Left ventricle myocardium superior (tissue), 1 donor: ENCODE measurements around the gene ITSN1. TPM values are rescaled to one million over a fixed set of nuclear protein-coding genes. Genes with fewer than 3 reads are reported as not detected.
"Not testable (repeated sequence)": the region's sequence is repeated elsewhere in the genome, so short reads cannot be mapped to it uniquely, and the experiment has no call there.

Experiments
- ATAC-seq: fragments of 200-7000 bp; cut with Tn5 transposase; one replicate; pipeline ENCODE4 v1.9.1; 2020; ENCODE audit warnings: mild to moderate bottlenecking, moderate library complexity
- DNase-seq: peaks from one replicate; pipeline ENCODE4 v3.0.0-alpha.2; 2020
- intact Hi-C: fragments of 100-400 bp; cut with micrococcal nuclease; formaldehyde crosslinking; loops from one replicate; pipeline ENCODE4 v1.11.0; 2022
- long read RNA-seq: library from polyadenylated mRNA; unstranded; transcript quantifications from one replicate; pipeline ENCODE4 v2.0.0, GENCODE V29; 2021
- total RNA-seq: library from RNA; stranded (reverse); fragmentation: NEBNext Ultra II Directional; extraction: Animal tissue kit (Norgen Biotek cat#: 25700); gene quantifications from one replicate; pipeline ENCODE4 v1.2.1, GENCODE V29; 2021
- donor health status: DM: no; HTN: yes; CAD: no; lungs with severe emphysema.

Gene ITSN1
- total RNA-seq, result 44.4 TPM
- long read RNA-seq, full-length matches to known transcripts, result 5 of 85 reads
- long read RNA-seq, partial matches to known transcripts, result 76 of 85 reads
- long read RNA-seq, other reads (novel, unspliced or antisense), result 4 of 85 reads

DNA sequence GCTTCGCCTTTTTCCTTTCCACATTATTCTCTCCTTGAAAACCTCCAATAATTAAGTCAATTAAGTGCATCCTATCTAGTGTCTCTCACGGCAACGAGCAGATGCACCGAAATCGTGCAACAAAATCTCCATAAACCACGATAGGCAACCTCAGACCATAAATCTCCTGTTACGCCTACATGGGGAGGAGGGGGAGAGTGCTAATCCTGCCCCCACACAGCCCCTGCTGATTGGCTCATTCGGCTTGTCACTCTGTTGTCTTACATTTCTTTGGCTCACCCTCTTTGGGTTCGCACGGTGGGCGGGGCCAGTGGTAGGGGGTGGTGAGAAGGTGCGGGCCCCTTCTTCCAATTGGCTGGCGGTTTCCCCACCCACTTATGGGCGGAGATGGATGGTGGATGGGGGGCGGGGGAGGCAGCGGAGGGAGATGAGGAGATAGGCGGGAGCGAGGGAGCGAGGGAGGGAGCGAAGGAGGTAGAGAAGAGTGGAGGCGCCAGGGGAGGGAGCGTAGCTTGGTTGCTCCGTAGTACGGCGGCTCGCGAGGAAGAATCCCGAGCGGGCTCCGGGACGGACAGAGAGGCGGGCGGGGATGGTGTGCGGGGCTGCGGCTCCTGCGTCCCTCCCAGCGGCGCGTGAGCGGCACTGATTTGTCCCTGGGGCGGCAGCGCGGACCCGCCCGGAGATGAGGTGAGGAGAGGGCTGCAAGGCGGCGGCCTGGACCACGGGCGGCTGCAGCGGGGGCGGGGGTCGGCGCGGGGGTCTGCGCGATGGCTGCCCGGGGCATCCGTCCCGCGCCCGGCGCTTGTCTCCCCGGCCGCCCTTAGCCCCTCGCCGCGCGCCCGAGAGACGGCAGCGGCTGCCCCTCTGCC is at the start of gene ITSN1:
Gene ITSN1, plus strand, starts transcription at position 475 of the 869 bp plus-strand sequence. CDS start 76,328 bp downstream, outside the sequence.
- peak; percentile 100 for DNase-seq
- peak; percentile 93 for ATAC-seq
- intact Hi-C loops, result no loop called here

DNA sequence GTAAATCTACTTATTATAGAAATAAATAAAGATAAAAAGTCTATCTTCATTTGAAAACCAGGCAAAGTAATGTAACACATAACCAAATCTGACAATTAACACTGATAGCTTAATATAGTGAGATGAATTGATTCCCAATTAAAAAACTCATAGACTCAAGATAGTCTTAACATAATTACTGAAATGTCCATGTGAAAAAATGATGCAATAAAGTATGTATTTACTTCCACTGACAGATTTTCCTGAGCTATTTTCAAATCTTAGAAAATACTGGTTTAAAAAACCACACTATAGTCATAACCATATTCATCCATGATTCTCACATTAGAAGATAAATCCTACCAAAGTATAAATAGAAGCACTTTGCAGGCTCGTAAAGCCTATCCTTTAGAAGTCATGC is 44.2 kb upstream of the ITSN1 start:
- ATAC-seq (no peak), DNase-seq (no peak)
- intact Hi-C loops, result no loop called here

DNA sequence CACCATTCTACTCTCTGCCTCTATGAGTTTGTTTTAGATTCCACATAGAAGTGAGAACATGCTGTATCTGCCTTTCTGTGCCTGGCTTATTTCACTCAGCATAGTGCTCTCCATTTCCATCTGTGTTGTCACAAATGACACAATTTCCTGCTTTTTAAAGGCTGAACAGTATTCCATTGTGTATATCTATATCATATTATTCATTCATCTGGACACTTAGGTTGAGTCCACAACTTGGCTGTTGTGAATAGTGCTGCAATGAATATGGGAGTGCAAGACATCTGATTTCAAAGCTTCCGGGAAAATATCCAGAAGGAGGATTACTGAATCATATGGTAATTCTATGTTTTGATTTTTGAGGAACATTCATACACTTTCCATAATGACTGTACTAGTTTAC is 33.7 kb upstream of the ITSN1 start:
- DNase-seq (no peak), ATAC-seq (no peak)
- intact Hi-C loops, result no loop called here

DNA sequence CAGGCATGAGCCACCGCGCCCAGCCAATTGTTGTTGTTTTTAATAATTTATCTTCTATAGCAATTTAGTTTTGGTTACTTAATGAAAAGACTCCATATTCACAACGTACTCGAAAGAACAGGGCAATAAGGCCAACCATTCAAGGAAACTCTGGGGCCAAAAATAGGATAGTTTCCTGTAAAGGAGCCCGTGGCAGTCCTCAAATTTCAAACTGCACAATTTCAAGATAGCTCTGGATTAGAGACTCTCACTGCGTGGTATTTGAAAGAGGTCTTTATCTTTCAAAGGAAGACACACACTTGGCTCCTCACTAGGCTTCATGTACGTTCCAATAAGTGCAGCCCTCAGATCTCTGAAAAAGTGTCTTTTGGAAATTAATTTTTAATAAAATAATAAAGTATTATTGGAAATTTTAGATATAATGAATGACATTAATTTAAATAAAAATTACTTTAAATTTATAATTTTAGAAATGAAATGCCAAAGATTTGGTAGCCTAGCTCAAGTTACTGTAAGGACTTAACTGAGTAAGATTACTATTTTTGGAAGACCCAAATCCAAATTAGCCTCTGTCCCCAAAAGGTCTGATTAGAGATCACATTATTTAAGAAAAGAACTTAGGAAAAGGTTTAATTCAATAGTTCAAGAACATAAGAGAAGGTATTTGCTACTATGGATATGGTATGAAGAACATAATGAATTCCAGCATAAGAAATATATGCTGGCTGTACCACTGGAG is 31.1 kb upstream of the ITSN1 start:
- ATAC-seq, result no peak
- no peak for DNase-seq
- intact Hi-C loops, result no loop called here

DNA sequence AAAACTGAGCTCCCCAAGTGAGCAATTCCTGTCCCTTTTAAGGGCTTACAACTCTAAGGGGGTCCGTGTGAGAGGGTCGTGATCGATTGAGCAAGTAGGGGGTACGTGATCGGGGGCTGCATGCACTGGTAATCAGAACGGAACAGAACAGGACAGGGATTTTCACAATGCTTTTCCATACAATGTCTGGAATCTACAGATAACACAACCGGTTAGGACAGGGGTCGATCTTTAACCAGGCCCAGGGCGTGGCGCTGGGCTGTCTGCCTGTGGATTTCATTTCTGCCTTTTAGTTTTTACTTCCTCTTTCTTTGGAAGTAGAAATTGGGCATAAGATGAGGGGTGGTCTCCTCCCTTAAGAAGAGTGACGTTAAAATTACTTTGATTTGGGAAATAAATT is 24.7 kb upstream of the ITSN1 start:
- intact Hi-C loops, ATAC-seq, DNase-seq: not testable (repeated sequence)

DNA sequence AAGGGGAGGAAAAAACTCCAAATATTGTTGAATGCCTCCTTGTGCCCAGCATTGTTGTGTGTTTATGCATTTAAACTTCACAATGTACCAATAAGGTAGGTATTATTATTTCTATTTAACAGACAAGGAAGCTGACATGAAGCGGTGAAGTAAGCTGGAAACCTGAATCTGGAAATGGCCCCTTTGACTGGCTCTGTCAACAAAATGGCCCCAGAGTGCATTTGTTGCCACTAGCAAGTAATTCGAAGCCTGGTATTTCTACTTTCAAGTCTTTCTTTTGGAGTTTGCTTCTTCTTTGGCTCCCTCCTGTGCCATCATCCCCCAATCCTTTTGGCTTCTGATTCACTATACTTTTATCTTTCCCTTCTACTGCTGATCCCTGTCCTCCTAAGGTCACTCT is 23.9 kb upstream of the ITSN1 start:
- intact Hi-C loops, result no loop called here
- ATAC-seq (no peak), DNase-seq (no peak)

DNA sequence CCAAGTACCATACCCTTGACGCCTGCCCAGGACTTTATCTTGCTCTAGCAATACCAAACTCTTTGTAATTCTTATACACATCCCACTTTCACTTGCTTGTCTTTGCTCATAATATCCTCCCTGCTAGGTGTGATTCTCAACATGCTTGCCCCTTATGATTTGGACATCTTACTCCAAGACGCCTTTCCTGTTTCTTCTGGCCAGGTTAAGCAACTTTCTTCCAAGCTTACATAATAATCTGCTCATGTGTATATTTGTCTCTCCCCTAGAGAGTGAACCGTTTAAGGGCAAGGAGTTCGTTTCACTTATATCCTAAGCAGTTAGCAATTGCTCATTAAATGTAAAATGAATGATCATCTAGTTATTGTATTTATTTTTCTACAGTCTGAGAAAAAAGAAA is 22.6 kb upstream of the ITSN1 start:
- ATAC-seq (no peak), DNase-seq (no peak)
- intact Hi-C loops, result no loop called here

DNA sequence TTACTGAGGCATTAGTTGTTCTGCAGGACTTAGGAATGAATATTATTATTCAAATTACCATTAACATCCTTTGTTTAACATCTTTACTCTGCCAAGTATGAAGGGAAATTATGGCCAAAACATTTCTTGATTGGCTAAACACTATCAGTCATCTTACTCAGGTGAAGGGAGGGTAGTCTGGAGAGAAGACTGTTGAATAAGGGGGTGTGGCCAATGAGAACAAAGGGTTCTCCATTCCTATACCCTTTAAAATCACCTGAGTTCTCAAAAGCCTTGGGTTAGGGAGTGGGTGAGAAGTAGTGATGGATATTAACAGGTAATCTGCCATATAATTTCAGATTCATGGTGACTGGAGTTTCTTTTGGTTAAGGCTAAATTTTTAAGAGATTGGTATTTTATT is 20.0 kb upstream of the ITSN1 start:
- no peak for DNase-seq
- no peak for ATAC-seq
- intact Hi-C loops, result no loop called here

DNA sequence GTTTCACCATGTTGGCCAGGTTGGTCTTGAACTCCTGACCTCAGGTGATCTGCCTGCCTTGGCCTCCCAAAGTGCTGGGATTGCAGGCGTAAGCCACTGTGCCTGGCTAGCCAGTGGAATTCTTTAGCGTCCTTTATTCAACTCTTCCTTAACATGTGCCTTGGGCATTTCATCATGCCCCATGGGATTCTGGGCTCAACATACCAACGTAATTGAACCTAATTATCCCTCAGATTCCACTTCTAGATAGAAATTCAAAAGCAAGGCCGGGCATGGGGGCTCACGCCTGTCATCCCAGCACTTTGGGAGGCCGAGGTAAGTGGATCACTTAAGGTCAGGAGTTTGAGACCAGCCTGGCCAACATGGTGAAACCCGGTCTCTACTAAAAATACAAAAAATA is 16.1 kb upstream of the ITSN1 start:
- ATAC-seq, DNase-seq, intact Hi-C loops: not testable (repeated sequence)

DNA sequence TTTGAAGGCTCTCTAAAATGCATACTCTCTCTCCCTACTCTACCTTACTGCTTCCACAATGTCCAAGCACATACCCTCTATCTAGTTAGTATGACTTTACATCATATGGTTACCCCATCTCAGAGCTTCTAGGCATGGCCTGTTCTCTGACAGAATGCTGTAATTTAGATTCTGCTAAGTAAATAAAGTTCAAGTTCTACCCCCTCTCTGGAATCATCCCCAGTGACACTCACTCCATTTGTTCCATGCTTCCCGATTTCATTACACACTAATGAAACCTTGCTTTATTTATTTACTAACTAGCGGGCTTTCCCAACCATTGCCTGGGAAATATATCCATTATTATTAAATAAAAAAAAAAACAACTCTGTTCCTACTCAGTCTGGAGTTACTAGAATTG is 8.0 kb upstream of the ITSN1 start:
- DNase-seq (no peak), ATAC-seq (no peak)
- intact Hi-C loops, result no loop called here

DNA sequence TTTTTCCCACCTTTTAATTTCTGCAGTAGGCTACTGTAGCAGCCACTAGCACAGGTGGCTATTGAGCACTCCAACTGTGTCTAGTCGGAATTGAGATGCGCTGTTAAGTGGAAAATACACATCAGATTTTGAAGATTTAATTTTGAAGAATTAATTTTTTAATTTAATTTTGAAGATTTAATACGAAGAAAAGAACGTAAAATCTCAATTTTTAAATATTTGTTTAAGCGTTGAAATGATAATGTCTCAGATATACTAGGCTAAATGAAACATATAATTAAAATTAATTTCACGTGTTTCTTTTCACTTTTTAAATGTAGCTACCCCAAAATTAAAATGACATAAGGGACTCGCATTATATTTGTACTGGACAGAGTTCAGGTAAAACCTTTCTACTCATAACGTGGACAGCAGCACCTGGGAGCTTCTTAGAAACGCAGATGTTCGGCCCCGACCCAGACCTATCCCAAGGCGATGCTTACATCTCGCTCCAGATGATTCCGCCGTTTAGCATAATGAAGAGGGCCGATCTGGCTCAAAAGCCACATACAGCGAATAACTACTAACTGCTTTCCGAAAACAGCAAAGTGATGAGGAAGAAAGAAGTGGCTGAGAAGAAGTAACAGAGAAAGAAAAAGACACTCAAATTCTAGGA is 1.5 kb upstream of the ITSN1 start:
- DNase-seq (no peak), ATAC-seq (no peak)
- intact Hi-C loops, result no loop called here

DNA sequence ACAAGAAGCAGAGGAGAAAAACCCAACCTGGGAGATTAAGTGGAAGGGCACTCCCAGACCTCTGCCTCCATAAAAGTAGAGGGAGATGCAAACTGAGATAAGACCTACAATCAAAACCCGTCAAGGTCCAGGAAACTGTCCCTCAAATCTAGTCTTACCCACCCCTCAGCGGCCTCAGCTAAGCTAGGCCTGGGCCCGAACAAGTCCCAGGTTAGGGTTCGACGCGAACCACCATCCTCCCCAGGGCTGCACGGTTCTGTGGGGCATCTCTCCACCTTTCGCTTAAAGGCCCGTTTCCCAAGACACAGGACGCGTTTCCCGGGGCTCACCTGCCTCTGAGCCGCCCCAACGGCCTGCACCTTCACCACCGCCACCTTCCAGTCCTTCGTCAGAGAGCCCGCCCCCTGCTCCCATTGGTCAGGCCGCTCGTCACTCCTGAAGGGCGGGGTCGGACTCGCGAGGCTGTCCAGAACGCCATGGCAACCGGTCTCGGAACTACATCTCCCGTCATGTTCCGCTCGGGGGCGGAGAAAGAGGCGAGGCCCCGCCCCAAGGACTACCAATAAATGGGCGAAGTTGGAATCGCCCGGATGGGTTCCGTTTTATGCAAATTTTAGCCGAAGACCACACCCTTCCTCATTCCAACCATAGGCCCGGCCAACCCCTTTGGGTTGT is 812 bp upstream of the ITSN1 start, which contains the start of gene CRYZL1:
Gene CRYZL1, minus strand, starts transcription at position 390 of the 675 bp plus-strand sequence. CDS start 10,190 bp downstream, outside the sequence.
- intact Hi-C loops, result no loop called here
- ATAC-seq (peak; percentile 88), DNase-seq (peak; percentile 100)

DNA sequence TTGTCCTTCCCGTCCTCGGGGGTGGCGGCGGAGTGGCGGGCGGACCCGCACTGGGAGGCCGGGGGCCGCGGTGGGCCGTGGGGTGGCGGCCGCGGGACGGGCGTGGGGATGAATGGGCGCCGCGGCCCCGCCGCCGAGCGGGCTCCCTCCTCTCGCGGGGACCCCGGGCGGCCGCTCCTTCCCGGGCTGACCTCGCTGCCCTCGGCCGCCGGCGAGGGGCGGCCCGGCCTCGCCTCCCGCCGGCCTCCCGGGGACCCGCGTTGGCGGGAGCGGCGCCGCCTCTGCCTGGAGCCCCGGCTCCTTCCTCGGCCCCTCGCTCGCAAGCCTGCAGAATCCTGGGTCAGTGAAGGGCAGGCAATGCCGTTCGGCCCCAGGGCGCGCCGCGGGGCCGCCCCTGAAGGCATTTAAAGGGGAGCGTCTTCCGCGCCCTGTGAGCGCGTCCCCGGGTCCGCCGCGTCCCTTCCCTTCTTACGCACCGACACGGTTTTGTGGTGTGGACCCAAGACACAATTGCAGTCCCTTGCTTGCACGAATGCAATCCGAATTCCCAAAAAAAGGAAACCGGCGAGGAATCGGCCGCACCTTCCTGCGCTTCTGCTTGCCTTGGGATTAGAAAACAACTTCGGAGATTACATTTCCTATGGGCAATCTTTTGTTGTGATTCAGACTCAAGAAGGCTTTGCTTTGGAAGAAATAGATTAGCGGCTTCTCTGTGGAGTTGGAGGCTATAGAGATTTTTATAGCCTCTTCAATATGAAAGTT is 776 bp downstream of the ITSN1 start:
- DNase-seq (peak; percentile 68), ATAC-seq (no peak)
- intact Hi-C loops, result no loop called here

DNA sequence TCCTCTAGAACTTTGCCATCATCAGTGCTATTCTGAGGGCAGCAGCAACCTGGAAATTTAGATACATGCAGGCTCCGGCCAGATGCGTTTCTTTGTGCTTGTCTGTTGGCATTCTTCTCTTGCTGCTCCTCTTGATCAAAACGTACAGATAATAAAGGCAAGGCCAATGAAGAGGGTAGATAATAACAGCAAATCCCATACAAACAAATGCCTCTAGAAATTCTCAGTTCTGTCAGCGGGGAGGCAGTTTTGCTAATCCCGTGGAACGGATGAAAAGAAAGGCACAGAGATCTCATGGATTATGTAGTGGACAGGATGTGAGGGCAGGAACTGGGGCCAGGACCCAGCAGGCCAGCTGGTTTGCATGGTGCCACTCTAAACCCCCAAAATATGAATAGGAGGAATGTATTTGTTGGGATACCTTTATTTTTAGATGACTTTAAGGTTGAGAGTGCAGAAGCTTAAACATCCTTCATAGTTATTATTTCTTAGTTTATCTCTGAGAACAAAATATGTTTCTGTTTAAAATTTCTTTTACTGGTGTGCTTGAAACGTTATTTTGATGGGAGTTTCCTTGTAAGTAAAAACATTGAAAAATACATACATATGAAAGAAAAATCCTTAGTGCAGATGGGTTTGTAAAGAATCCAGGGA is 1.5 kb downstream of the ITSN1 start:
- ATAC-seq, result no peak
- DNase-seq, result no peak
- intact Hi-C loops, result no loop called here

DNA sequence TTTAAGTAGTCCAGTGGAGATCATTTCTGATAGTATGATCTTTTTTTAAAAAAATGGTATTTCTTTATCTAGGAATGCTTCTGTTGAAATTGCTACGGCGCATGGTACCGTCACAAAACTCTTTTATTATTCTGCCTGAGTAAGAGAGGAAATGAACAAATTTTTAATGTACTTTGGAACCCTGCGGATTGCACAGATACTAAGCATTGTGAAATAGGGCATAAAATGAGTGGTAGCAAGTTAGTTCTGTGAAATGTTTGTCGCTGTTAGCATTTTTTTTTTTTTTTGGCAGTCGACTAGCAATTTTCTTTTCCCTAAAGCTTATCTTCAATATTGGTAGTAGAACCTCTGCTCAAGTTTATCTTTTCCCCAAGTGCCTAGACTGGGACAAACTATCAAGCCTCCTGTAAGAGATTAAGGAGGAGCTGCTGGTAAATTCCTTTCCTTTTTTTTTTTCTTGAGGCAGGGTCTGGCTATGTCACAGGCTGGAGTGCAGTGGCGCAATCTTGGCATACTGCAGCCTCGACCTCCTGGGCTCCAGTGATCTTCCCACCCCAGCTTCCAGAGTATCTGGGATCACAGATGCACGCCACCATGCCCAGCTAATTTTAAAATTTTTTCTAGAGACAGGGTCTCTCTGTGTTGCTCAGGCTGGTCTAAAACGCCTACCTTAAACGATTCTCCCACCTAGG is 2.2 kb downstream of the ITSN1 start:
- DNase-seq, result no peak

DNA sequence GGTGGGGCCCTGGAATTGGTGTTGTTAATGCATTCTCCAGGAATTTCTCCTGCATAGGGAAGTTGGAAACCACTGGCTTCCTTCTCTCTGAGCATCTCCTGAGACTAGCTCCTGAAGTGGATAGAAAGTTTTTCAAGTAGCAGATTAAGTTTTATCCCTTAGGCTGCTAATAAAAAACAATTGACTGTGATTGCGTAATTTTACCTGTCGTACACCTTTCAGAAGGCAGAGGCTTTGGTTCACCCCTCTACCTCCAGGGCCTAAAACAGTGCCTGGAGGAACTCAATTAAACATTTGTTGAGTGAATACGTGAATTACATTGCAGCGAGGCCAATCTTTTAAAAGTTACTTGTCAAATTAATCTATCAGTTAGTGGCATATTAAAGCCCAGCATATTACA is 3.4 kb downstream of the ITSN1 start:
- ATAC-seq, result no peak
- DNase-seq, result no peak
- intact Hi-C loops, result no loop called here

More for the DNA sequence above, 2.2 kb downstream of the ITSN1 start:
- no peak for ATAC-seq
- intact Hi-C loops, result no loop called here

DNA sequence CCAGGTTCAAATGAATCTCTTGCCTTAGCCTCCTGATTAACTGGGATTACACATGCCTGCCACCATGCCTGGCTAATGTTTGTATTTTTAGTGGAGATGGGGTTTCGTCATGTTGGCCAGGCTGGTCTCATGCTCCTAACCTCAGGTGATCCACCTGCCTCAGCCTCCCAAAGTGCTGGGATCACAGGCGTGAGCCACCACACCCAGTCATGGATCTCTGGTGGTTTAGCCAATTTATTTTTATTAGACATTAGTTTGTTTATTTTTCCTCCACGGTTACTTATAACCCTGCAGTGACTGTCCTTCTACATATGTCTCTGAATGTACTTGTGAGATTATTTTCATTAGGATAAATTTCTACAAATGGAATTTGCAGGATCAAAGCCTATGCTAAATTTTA is 5.3 kb downstream of the ITSN1 start:
- intact Hi-C loops, result no loop called here
- ATAC-seq, result no peak
- no peak for DNase-seq
